ENCODE measurements around the gene SLC25A29.

Gene SLC25A29

DNA sequence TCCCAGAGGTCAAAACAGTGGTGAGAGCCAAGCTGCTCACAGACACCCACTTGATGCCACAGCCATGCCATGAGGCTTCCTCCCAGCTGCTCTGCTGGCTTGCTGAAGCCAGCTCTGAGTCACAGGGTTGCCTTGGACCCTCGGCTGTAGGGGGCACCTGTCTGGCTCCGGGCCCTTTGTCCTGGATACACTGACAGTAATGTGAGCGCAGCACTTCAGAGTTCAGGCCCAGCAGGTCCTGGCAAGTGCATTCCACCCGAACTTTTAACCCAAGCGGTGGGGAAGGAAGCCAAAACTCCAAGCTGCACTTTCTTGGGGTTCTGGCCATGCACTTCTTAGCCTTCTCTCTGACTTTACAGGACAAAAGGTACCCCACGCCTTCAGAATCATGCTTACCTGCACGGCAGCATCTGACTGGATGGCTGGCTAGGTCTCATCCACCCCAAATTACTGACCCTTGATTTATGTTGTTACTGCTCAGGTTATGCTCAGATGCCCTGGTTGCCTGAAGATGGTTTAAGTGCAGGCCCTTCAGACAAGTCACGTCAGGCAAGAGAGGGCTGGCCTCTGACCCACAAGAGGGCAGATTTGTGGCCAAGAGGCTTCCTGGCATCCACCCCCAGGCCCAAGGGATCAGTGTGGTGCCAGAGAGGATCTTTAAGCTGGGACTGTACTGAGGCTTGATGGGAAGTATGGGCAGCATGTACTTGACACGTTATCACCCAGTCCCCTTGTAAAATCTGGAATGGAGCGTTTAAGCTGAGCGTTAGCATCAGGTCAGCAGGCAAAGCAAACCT is 24.8 kb downstream of the SLC25A29 start:
- no peak for DNase-seq (ENCODE audit: low spot score)

DNA sequence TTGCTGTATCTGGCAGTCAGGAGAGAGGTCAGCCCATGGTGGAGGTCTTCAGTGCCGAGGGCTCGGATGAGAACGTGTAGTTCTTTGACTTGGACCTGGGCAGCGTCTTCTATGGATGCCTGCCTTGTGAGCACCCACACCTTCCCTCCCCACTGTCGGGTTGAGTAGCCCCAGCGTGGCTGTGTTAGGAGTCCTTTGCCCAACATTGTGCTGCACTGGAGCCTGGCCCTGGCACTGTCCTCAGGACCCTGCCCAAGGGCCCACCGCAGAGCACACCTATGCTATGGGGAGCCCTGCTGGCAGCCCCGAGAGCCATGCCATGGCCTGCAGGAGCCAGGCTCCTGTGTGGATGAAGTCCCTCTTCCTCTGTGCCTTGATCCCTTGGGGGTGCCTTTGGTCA is 26.7 kb downstream of the SLC25A29 start:
- DNase-seq (ENCODE audit: low spot score), result no peak

DNA sequence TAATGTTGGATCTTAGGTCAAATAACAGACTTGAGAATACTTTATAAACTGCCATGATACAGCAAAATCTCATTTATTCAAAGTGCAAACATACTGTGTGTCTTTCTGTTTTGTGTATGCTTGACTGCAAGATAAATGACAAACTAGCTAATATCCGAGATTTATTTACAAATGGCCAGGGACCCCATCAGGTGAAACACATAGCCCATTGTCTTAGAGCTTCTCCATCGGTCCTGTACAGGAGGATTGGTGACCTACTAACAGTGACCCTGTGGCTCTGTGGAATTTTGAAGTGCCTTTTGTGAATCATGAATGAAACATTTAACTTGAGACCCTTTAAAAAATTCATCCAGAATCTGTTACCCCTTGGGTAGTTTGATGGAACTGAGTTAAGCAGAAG is 27.1 kb downstream of the SLC25A29 start:
- no peak for DNase-seq (ENCODE audit: low spot score)

DNA sequence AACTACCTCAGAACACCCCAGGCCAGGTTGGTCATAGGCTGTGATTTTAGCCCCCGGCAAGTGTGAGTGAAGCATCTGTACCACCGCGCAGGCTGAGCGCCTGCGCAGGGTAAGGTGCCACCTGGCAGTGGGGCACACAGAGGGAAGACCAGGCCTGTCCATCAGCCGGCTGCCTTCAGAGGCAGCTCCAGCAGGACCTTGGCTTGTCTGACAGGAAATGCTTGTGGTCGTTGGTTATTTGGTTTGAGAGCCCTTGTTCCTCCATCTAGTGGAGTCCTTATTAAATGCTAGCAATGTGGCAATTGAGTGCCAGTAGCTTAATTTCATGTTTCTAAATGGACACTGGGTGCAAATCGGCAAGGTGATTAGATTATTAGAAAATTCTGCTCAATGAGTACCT is 27.5 kb downstream of the SLC25A29 start:
- DNase-seq (ENCODE audit: low spot score), result no peak

DNA sequence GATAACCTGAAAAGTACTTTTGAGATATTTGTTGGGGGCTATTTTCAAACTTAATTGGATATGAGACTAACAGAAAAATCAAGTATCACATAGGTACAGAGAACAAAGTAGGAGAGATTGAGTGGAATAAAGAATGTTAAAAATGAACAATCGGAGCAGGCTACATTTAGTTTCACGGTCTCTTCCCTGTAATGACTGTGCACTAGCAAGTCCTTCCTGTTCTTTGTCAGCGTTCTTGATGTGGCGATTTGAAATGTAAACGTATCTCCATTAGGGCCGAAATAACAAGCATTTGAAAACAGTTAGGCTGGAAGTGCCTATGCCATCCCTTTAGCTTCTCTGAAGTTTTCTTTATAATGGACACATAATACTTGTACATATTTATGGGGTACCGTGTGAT is 31.0 kb downstream of the SLC25A29 start:
- no peak for DNase-seq (ENCODE audit: low spot score)

DNA sequence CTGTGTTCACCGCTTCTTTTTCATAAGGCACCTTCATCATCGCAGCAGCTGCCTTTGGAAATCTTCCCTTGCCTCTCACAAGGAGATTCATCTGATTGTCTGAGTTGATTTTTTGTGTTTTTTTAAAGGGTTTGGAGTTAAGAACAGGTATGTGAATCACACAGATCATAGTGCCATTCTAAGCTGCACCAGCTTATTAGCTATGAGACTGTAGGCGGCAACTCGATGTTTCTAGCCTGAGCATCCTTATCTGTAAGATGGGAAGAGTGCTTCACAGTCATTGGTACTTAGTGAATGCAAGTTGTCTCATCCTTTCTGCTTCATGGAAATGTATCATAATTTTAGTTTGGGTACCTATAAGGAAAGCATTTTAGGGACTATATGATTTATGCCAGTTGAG is 32.0 kb downstream of the SLC25A29 start:
- DNase-seq (ENCODE audit: low spot score), result no peak

DNA sequence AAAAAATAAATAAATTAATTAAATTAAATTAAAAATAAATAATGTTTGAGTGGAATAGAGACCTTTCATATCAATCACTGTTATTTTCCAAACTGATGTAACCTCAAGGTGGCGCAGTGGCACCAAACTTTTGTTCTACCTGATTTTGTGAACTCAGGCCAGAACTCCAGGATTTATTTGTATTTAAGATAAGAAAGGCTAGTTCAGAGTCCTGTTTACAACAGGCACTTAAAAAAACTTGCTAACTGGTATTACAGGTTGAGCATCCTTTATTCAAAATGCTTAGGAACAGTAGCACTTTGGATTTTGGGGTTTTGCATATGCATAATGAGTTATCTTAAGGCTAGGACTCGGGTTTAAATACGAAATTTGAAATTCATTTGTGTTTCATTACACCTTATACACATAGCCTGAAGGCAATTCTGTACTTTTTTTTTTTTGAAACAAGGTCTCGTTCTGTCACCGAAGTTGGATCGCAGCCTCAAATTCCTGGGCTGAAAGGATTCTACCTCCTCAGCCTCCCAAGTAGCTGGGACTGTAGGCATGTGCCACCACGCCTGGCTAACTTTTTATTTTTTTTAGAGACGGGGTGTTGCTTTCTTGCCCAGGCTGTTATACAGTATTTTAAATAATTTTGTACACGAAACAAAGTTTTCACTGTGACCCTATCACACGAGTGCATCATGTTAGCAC is 34.9 kb downstream of the SLC25A29 start:
- DNase-seq (ENCODE audit: low spot score), result no peak

DNA sequence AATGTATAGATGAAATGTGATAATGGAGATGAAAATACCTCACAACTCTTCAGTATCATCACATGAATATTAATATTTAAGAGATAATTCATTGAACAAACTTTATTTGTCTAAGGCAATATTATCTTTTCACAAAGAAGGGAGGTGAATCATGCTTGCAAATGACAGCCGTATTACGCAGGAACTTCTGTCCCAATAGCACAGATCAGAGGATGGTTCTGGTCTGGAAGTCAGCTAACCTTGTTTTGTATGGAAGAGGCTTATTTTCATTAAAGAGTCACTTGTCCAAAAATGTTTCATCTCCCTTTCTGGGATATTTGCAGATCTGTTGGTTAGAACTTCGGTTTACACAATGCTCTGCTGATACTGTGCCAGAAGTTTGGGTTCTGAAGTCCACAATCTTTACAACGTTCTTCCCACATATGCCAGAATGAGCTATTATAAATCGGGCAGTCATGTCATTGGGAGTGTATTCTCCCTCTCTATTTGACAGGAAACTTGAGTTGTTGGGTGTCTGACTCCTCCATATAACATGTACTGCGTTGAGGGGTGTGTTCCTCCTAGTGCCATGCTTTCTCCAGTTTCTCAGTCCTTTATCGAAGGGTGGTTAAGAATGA is 37.5 kb downstream of the SLC25A29 start:
- no peak for DNase-seq (ENCODE audit: low spot score)

DNA sequence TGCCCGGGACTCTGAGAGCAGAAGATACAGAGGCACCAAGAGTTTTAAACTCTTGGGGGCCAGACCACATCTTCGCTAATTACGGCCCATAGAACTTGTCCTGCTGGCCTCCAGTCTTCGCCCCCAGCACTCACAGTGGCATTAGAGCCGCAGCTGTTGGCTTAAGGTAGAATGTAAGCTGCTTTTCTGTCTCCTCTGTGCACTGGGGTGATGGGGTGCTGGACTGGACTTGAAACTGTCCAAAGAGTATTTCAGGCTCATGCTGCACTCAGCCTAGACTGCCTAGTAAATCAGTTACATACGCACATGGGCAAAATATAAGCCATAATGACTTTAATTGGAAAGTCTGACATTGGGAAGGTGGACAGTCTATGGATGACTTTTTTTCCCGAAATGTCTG is 38.3 kb downstream of the SLC25A29 start:
- DNase-seq (ENCODE audit: low spot score), result no peak

DNA sequence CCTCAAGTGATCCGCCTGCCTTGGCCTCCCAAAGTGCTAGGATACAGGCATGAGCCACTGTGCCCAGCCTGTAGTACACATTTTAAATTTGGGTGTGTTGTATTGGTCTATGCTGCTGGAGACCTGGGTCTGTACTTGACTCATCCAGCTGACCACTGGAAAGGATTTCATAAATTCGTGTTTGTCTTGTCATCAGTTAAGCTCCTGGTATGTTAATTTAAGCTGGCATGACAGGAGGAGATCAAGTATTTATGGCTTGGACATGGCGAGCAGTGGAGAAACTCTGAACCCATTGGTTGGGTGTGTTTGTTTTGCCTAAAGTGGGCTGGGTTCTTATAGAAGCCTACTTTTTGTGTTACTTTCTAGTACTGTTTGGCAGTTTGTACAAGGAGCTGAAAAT is 43.1 kb downstream of the SLC25A29 start:
- DNase-seq (ENCODE audit: low spot score), result no peak

DNA sequence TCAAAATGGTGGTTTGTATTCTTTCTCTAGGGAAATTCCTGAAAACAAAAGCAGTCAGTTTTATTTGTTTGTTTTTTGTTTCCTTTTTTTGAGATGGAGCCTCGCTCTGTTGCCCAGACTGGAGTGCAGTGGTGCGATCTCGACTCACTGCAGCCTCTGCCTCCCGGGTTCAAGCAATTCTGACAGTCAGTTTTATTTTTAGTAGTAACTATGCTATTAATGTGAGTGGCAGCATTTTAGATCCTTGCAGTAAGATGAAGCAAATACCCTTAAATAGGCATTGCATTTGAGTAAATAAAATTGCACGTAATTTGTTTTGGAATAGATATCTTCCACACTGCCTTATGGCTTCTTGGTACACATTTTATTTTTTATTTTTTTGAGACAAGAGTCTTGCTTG is 43.7 kb downstream of the SLC25A29 start:
- no peak for DNase-seq (ENCODE audit: low spot score)

DNA sequence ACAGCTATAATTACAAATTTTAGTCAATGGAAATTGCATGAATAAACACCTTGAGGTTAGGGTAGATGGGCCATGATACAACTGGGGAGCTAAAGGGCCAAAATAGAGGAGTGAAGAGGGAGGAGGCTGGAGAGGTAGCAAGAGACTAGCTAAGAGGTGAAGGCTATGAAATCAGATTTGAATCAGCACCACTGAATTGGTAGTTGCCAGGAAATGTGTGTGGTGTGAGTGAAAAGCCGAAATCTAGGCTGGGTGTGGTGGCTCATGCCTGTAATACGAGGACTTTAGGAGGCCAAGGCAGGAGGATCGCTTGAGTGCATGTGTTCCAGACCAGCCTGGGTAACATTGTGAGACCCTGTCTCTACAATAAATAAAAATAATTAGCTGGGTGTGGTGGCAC is 44.6 kb downstream of the SLC25A29 start:
- no peak for DNase-seq (ENCODE audit: low spot score)

DNA sequence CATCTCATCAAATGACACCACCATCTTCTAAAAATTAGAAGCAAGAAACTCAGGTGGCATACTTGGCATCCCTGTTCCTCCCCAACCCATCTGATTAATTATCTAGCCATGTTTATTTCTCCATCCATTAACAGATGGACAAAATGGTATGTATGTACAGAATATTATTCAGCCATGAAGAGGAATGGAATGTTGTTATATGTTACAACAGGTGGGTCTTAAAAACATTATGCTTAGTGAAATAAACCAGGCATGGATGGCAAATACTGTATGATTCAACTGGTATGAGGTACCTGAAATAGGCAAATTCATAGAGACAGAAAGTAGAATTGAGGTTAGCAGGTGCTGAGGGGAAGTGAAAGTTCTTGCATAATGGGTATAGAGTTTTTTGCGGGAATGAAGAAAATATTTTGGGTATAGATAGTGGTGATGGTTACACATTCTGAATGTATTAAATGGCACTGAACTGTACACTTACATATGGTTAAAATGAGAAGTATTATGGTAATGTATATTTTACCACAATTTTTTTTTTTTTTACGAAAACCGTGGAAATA is 49.8 kb downstream of the SLC25A29 start:
- no peak for DNase-seq (ENCODE audit: low spot score)

DNA sequence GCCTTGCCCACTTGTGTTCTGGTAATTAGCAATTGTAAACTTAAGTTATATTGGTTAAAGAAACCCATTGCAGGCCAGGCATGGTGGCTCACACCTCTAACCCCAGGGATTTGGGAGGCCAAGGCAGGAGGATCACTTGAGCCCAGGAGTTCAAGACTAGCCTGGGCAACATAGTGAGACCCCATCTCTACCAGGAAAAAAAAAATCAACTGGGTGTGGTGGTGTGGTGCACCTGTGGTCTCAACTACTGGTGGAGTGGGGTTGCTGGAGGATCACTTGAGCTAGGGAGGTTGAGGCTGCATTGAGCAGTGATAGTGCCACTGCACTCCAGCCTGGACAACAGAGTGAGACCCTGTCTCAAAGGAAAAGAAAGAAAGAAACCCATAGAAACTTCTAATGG is 53.6 kb downstream of the SLC25A29 start:
- no peak for DNase-seq (ENCODE audit: low spot score)

DNA sequence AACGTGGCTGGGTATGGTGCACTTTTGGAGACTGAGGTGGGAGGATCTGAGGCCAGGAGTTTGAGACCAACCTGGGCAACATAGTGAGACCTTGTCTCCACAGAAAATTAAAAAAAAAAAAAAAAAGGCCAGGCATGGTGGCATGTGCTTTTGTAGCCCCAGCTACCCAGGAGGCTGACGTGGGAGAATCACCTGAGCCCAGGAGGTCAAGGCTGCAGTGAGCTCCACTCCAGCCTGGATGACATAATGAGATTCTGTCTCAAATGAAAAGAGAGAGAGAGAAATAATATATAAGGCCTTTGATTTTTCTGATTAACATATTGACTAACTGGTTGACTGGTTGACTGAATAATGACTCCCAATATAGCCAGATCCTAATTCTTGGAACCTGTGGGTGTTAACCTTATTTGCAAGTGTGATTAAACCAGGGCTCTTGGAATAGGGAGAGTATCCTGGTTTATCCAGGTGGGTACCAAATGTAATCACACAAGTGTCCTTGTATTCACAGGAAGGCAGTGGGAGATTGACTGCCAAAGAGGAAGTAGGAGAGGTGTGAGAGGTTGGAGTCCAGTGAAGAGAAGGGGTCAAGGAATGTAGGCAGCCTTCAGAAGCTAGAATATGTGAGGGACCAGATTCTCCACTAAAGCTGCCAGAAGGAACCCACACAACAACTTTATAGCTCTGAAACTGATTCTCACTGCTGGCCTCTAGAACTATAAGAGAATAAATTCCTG is 55.3 kb downstream of the SLC25A29 start:
- DNase-seq (ENCODE audit: low spot score), result no peak

DNA sequence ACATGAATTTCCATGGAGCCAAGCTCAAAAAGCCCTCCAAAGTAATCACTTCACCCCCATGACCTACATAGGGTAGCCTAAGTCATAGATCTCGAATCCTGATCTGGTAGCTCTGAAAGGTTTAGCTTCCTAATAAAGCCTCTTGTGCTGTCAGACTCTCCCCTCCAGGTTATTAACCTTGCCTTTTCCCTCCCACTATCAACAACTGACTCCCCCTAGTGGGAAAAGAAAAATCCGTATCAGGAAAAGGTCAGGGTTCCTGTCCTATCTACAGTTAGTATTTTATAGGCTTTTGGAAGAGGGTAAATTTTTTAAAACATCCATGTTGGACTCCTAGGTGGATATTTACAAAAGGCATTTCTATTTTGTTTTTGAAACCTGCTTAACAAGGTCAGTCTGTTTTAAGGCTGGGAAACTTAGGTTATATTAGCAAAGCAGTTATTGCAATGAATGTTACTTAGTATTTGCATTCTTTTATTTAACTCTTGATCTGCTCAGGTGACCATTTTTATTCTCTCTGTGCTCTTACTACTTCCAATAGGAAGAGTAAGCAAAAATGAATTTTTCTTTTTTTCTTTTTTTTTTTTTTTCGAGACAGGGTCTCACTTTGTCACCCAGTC is 59.3 kb downstream of the SLC25A29 start:
- DNase-seq (ENCODE audit: low spot score), result peak; percentile 65

DNA sequence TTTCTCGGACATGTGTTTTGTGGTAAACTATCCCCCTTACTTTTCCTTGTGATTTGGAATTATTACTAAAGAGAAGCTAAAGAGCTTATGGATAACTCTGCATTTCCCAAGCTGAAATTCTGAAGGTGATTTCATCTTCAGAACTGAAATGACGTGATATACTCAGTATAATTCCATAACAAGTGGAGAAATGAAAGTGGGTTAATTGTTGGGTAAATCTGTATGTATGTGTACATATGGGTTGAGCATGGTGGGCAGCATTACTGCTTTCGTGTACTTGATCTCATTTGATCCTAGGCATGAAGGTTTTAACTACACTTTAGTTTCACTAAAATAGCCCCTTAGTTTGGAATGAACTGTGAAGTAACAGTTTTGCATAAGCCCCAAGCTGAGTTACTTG is 63.2 kb downstream of the SLC25A29 start:
- DNase-seq (ENCODE audit: low spot score), result no peak

DNA sequence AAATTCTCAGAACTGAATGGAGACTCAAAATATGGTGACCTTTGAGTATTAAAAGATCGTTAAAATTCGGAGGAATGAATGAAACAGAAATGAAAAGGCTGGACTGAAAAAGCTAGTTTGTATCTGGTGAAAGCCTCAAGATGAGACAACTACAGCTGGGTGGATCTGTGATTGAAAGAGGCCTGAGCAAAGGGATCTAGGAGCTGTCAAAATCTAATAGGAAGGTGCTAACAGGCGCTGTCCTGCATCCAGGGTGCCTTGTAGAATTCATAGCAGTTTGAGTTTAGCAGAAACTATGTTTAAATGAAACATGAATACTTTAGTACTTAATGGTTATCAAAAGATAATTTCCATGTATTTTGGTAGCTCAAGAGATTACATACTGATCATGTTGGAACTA is 65.0 kb downstream of the SLC25A29 start:
- no peak for DNase-seq (ENCODE audit: low spot score)

Measured in iPS-NIHi11 (cell line).